HG03354 (cell line): ENCODE measurements around the gene APOBR.
"Not testable (repeated sequence)": the region's sequence is repeated elsewhere in the genome, so short reads cannot be mapped to it uniquely, and the experiment has no call there.

ENCODE experiments used
- ATAC-seq: cut with Tn5 transposase; IDR thresholded peaks from one replicate; pipeline ENCODE4 v1.9.1; 2021; ENCODE audit warnings: mild to moderate bottlenecking; ENCODE audit not compliant: unreplicated experiment, poor library complexity, severe bottlenecking

Gene APOBR

GRCh38 chr16:28524681-28525171 lies 30.3 kb downstream of the APOBR start:
- ATAC-seq = no peak

DNA sequence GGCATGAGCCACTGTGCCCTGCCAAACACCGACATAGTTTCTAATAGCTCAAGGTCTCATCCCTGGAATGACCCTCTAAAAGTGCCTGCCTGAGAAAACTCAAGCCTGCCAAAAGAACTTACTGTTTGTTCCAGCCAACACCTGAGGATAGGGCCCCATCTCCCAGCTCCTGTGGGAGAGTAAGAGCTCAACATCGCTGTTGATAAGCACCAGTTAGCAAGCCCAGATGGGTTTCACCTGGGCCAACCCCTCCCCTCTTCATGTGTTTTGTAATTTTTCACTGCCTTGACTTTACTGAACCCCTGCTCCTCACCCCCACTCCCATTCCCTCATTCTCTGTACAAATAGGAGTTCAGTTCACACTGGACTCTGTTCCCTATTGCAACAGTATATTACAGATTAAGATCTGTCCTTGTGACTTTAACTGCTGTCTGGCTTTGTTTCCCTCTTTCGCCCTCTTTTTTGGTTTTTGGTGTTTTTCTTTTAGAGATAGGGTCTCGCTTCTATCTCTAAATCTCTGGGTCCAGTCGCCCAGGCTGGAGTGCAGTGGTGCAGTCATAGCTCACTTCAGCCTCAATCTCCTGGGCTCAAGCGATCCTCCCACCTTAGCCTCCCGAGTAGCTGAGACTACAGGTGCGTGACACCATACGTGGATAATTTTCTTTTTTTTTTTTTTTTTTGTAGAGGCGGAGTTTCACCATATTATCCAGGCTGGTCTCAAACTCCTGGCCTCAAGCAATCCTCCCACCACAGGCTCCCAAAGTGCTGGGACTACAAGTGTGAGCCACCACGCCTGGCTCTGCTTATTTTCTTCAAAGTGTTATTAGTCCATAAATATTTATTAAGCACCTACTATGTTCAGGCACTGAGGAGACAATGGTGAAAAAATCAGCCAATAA lies 32.0 kb downstream of the APOBR start:
- no peak for ATAC-seq

DNA sequence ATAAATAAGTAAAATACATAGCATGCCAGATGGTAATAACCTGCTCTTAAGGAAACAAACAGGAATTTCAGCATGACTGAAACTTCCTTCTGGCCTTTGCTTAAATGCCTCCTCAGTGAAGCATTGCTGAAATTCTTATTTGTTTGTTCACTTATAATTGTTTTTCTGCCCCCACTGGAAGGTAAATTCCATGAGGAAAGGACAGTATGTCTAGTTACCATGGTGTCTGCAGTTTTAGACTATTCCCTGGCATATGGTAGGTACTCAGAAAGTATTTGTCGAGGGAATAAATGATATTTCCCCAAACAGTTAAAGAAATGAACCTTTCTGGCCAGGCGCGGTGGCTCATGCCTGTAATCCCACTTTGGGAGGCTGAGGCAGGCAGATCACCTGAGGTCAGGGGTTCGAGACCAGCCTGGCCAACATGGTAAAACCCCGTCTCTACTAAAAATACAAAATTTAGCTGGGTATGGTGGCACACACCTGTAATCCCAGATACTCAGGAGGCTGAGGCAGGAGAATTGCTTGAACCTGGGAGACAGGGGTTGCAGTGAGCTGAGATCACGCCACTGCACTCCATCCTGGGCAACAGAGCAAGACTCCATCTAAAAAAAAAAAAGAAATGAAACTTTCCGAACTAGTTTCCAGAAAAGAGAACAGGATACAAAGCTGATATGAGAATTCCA lies 32.8 kb downstream of the APOBR start:
- not testable (repeated sequence) for ATAC-seq

DNA sequence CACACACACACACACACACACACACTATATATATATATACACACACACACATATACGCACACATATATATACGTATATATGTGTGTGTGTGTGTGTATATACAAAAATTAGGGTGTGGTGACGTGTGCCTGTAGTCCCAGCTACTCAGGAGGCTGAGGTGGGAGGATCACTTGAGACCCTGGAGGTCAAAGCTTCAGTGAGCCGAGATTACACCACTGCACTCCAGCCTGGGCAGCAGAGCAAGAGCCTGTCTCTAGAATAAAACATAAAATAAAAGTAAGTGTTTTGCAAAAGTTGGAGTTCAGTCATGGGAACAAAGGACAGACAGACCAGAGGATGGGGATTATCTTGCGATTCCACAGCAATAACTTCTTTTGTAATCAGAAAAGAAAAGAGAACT lies 33.5 kb downstream of the APOBR start:
- no peak for ATAC-seq

- no peak for ATAC-seq
Measured at GRCh38 chr16:28528463-28528867, 34.0 kb downstream of the APOBR start.

DNA sequence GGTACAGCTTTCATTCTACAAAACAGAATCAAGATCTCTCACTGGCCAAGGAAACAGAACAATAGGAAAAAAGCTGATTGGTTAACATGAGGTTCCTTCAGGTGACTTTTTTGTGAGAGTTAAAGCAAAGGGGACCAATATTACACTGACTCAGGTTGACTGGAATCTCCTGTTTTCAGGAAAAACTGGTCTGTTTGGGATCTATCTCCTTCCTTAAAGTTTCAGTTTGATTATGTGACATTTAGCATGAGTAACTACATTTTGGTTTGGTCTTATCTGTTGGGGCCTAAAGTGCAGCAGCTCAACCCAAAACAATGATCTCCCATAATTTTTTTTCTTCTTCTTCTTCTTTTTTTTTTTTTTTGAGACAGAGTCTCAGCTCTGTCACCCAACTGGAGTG lies 34.7 kb downstream of the APOBR start:
- ATAC-seq = no peak

DNA sequence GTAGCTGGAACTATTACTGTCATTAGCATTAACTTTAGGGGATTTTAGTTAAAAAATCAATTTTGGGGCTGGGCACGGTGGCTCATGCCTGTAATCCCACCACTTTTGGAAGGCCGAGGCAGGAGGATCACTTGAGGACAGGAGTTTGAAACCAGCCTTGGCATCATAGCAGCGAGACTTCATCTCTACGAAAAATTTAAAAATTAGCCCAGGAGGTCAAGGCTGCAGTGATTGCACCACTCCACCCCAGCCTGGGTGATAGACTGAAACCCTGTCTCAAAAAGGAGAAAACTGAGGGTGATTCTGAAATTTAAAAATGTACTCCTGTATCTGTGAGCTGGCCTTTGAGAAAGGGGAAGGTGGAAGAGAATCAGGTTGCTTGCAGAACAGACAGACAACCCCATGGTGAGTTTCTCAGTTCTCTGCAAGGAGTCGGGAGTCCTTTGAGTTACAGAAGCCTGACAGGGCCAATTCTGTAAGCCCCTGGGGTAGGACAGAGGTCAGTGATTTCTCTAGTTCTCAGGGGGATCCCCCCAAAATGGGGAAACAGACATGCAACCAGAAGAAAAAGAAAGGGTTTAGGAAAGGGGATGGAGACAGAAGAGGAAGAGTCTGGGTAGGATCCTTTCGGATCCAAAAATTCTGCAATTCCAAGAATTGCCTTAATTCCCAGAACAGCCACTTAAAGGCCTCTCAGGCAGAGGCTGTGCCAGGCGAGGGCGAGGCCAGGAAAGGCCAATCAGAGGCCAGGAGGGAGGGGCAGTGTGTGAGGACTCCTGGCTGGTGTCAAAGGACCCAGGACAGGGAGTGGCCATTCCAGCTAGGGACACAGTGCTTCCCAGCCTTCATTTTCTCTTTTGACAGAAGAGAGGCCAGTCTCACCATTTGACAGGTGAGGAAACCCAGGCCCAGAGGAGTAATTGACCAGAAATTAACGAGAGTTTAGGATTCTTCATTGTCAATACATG lies 37.6 kb downstream of the APOBR start:
- no peak for ATAC-seq

DNA sequence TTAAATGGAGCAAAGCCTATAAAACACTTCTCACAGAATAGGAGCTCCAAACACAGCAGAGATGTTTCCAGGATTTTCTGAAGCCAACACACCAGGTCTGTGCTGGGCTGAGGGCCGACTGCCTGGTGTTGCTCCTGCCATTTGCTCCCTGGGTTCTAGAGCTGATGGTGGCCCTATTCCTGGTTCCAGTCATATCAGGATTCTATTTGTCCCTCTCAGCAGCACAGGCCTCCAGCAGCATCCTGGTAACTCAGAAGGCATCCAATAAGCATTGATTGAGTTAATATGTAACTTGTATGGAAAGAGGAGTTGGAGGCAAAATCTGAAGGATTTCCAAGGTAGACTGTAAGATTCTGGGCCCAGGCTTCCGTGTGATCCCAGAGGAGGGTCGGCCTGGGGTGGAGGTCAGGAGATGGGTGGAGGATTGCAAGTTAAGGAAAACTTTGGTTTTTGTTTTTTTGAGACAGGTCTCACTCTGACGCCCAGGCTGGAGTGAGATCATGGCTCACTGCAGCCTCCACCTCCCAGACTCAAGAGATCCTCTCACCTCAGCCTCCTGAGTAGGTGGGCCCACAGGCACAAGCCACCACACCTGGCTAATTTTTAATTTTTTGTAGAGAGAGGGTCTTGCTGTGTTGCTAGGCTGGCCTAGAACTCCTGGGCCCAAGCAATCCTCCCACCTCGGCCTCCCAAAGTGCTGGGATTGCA lies 38.7 kb downstream of the APOBR start:
- ATAC-seq = no peak

- ATAC-seq = no peak
Measured at GRCh38 chr16:28534542-28535373, 40.3 kb downstream of the APOBR start.

DNA sequence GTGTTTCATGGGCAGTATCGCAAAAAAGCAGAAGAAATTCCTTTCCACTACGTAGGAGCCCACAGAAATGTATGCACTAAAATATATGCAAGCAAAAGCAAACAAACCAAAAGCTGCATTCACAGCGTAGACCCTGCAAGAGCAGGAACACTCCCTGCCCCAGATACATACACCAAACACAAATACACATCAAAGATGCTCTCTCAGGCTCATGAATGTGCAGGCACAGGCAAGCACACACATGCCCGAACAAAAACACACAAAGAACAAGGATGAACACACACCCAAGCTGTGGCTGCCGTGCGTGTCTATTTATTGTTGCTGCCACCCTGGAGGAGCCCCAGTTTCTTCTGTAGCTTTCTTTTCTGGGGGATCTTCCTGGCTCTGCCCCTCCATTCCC lies 42.6 kb downstream of the APOBR start:
- no peak for ATAC-seq

DNA sequence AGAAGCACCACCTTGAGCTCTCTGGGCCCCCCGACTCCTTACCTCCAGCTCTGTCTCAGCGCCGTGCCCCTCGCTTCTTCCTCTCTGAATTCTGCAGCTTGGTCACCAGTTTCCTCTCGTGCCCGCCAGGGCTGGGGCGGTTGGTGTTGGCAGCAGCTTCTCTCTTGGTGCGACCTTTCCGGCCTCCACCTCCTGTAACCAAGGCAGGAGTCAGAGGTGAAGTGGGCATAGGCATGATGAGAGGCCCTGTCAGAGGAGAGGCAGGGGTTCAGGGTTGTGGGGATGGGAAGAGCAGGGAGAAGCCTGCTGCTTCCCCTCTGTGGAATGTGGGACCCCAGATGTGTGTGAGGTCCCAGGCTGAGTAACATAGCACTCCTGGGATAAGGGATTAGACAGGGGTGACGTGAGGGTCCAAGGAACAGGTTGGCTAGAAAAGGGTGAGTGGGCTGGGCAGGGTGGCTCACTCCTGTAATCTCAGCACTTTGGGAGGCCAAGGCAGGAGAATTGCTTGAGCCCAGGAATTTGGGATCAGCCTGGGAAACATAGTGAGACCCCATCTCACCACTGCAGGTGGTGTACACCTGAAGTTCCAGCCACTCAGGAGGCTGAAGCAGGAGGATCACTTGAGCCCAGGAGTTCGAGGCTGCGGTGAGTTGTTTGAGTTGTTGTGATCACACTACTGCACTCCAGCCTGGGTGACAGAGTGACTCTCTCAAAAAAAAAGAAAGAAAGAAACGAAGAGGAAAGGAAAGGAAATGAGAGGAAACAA lies 43.7 kb downstream of the APOBR start:
- ATAC-seq = no peak

DNA sequence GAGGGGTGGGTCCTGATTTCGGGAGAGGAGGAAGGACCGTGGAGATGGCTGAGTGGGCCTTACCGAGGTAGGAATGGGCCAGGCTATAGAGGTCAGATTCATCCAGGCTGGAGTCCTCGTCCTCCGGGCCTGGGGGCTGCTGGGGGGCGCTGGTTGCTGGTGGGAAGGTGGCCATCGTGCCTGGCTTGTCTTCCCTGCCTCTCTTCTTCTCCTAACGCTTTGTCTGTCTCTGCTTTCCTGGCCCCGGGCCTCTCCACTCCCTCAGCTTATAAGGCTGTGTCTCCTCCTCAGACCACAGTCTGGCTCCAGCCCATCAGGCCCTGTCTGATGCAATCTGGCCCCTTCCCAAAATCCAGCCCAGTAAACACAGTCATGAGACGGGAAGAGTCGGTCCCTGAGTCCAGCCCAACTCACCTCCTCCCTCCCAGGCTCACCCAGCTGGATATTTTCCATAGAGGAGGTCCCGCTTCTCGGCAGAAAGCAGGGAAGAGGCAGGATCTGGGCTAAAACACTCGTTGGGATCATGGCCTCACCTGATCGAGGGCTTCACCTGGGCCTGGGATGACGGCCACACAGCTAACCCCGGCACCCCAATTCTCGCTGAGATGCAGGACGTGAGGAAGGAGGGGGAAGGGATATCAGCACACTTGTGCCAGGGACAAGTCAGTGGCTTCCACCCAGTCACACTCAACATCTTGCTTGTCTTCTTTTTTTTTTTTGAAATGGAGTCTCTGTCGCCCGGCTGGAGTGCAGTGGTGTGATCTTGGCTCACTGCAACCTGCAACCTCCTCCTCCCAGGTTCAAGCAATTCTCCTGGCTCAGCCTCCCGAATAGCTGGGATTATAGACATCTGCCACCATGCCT lies 44.5 kb downstream of the APOBR start, which contains the start of gene NUPR1:
NUPR1 (minus strand) TSS at position 242 of the 864 bp plus-strand sequence; CDS start at position 175, 67 bp downstream.
- ATAC-seq = no peak

DNA sequence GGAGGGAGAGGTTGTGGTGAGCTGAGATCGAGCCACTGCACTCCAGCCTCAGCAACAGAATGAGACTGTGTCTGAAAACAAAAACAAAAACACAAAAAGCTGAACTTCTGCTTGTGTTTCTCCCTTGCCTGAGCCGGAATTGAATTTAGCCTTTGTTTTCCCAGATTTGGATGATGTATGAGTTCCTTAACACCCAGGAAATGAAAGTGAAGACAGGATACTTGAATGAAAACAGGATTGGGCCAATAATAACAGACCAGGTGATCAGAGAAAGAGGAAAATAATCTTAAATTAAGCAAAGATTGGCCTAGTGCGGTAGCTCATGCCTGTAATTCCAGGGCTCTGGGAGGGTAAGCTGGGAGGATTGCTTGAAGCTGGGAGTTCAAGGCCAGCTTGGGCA lies 45.9 kb downstream of the APOBR start:
- no peak for ATAC-seq

- ATAC-seq = no peak
Measured at GRCh38 chr16:28542646-28543045, 48.2 kb downstream of the APOBR start.

- ATAC-seq = no peak
Measured at GRCh38 chr16:28543072-28543471, 48.6 kb downstream of the APOBR start.

DNA sequence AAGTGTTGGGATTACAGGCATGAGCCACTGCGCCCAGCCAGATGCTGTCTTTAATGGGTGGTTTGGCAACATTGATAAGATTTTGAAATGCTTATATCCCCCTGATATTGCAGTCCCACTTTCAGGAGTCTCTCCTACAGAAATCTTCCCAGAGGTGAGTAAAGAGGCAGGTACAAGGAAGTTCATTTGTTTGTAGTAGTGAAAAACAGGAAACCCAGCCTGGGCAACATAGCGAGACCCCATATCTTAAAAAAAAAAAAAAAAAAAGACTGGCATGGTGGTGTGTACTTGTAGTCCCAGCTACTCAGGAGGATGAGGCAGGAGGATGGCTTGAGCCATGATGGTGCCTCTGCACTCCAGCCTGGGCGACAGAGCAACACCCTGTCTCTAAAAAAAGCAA lies 50.6 kb downstream of the APOBR start:
- ATAC-seq = no peak

DNA sequence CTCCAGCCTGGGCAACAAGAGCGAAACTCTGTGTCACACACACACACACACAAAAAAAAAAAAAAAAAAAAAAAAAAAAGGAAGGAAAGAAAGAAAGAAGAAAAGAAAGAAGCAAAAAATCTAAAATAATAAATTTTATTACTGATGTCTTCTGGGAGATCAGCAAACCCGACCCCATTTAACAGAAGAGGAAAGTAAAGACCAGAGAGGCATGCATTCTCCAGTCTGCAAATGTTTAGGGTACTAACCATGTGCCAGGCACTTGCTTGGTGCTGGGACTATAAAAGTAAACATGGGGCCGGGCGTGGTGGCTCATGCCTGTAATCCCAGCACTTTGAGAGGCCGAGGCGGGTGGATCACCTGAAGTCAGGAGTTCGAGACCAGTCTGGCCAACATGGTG lies 51.5 kb downstream of the APOBR start:
- ATAC-seq = not testable (repeated sequence)
